ENCODE results near the gene TRAF1. TPM values are rescaled to one million over a fixed set of nuclear protein-coding genes. Genes with fewer than 3 reads are reported as not detected.

Gene TRAF1
- total and polyA plus RNA-seq, 2 of the 13 experiments (the other 11 are each of a cell fraction or from before 2014, with no cell fraction given), result 0.44 to 1.0 TPM

- no peak overlapping the region for H2AFZ ChIP-seq (ENCODE audit: low read length)
- DNase-seq (ENCODE audit: low spot score) (no peak), ATAC-seq (no peak; the same call in 2 of the 3 replicates), FAIRE-seq (no peak)
- ChIA-PET POLR2A (no interaction called here), CTCF (ENCODE audit: low intra/inter-chr PET ratio, low total read pairs) (no interaction called here)
- no peak overlapping the region for H3K4me2 ChIP-seq (ENCODE audit: low read depth, low read length)
- H3K36me3 ChIP-seq (replicated peaks in 1 of 2; ENCODE audit: control insufficient read depth in 1 of 2, insufficient read depth in 2 of 2, low read length in 2 of 2), result no peaks in the 10 kb centered on the region
- 62% methylated on average over 8 of the region's 16 CpGs for whole genome bisulfite sequencing (ENCODE audit: low lambda C conversion rate)
- no peaks in the 10 kb centered on the region for H3K4me1 ChIP-seq (ENCODE audit: insufficient read depth, low read length)
- H3K9ac ChIP-seq (ENCODE audit: insufficient read depth, low read depth, low read length), result no peak overlapping the region
- no peaks in the 10 kb centered on the region for H3K79me2 ChIP-seq (ENCODE audit: insufficient read depth, low read length)
- no peak overlapping the region for H3K27ac ChIP-seq (ENCODE audit: extremely low read length, insufficient read depth, low read length)
- no peaks in the 10 kb centered on the region for H3K9me3 ChIP-seq (ENCODE audit: low read length)
- H3K27me3 ChIP-seq (ENCODE audit: control insufficient read depth in 1 of 2, insufficient read depth in 2 of 2, low read length in 2 of 2), result peaks cover 0 to 18% of the 10 kb centered on the region in 2 experiments; a peak in 2 of 5 replicates
- no peak overlapping the region for H3K4me3 ChIP-seq (replicated peaks in 1 of 3; ENCODE audit: insufficient read depth in 1 of 3, low read depth in 2 of 3, low read length in 3 of 3)
- intact Hi-C loops (cut with micrococcal nuclease; ENCODE audit: unreplicated experiment) (no loop called here), in situ Hi-C loops (cut with HindIII; ENCODE audit: extremely low pct_ligation_motif_present, low pct_unique_long_range_greater_than_20kb) (no loop called here)
- no TSS peak for BruUV-seq (replicated peaks)
- no peaks in the 10 kb centered on the region for H4K20me1 ChIP-seq (ENCODE audit: insufficient read depth, low read length)
- TF ChIP-seq SOX6 (IDR thresholded peaks at IDR 0.05) (no peak), SOX6 (CRISPR knock-in tag; IDR thresholded peaks at IDR 0.05) (no peak), PRDM15 (CRISPR knock-in tag; IDR thresholded peaks at IDR 0.05) (no peak), ZNF614 (CRISPR knock-in tag; IDR thresholded peaks at IDR 0.05; ENCODE audit: borderline replicate concordance) (no peak), THRA (CRISPR knock-in tag; IDR thresholded peaks at IDR 0.05; ENCODE audit: borderline replicate concordance) (no peak), KAT7 (CRISPR knock-in tag; IDR thresholded peaks at IDR 0.05; ENCODE audit: borderline replicate concordance) (no peak), GATA4 (IDR thresholded peaks at IDR 0.05; ENCODE audit: borderline replicate concordance, low read depth) (no peak), ZNF792 (CRISPR knock-in tag; IDR thresholded peaks at IDR 0.05) (no peak), MTERF4 (CRISPR knock-in tag; IDR thresholded peaks at IDR 0.05) (no peak), BCL6 (CRISPR knock-in tag; IDR thresholded peaks at IDR 0.05) (no peak), SCMH1 (CRISPR knock-in tag; IDR thresholded peaks at IDR 0.05; ENCODE audit: borderline replicate concordance) (no peak), FLYWCH1 (CRISPR knock-in tag; IDR thresholded peaks at IDR 0.05) (no peak), POLR2AphosphoS5 (IDR thresholded peaks at IDR 0.05; ENCODE audit: low read depth, low read length) (no peak), IRF9 (CRISPR knock-in tag; IDR thresholded peaks at IDR 0.05; ENCODE audit: borderline replicate concordance) (no peak), SRSF4 (IDR thresholded peaks at IDR 0.05; ENCODE audit: low read depth, low read length, poor library complexity, severe bottlenecking) (no peak), E2F2 (CRISPR knock-in tag; IDR thresholded peaks at IDR 0.05; ENCODE audit: borderline replicate concordance) (no peak)
Measured at GRCh38 chr9:120904061-120904977, 22.3 kb downstream of the TRAF1 start.

Measured in HepG2 (cell line).